HL-60 (cell line): ENCODE results near the gene TIMM29.

Experiments
- GABPA ChIP-seq: IDR thresholded peaks from 2 replicates; pipeline ENCODE4 v1.6.1; 2012; ENCODE audit warnings: low read depth
- POLR2AphosphoS5 ChIP-seq: IDR thresholded peaks from 2 replicates; pipeline ENCODE4 v1.6.1; 2012; ENCODE audit warnings: low read depth
- TF ChIP-seq, protein P1 (sequence below): IDR thresholded peaks from one replicate; pipeline ENCODE4 v1.5.1; 2011; ENCODE audit warnings: low read length, control low read depth, inconsistent platforms; ENCODE audit not compliant: insufficient read depth
- TF ChIP-seq, protein P2 (sequence below): IDR thresholded peaks from 2 replicates; pipeline ENCODE4 v1.6.1; 2012; ENCODE audit warnings: low read depth; ENCODE audit not compliant: insufficient replicate concordance

DNA sequence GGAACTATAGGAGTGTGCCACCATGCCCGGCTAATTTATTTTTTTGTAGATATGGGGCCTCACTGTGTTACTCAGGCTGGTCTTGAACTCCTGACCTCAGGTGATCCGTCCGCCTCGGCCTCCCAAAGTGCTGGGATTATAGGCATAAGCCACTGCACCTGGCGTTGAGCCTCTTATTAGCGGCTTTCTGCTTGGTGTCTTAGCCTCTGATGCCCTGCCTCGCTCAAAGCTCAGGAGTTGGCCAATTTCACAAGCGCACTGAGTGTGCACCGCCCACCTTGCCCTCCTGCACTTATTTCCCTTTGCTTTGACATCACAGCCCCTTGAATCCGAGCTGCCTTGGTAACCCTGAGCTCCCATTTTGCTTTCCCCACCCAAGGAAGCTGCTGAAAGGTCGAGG is 10.3 kb upstream of the TIMM29 start:
- TF ChIP-seq, protein P1, sequence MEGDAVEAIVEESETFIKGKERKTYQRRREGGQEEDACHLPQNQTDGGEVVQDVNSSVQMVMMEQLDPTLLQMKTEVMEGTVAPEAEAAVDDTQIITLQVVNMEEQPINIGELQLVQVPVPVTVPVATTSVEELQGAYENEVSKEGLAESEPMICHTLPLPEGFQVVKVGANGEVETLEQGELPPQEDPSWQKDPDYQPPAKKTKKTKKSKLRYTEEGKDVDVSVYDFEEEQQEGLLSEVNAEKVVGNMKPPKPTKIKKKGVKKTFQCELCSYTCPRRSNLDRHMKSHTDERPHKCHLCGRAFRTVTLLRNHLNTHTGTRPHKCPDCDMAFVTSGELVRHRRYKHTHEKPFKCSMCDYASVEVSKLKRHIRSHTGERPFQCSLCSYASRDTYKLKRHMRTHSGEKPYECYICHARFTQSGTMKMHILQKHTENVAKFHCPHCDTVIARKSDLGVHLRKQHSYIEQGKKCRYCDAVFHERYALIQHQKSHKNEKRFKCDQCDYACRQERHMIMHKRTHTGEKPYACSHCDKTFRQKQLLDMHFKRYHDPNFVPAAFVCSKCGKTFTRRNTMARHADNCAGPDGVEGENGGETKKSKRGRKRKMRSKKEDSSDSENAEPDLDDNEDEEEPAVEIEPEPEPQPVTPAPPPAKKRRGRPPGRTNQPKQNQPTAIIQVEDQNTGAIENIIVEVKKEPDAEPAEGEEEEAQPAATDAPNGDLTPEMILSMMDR = no peak
- TF ChIP-seq POLR2AphosphoS5 = no peak
- TF ChIP-seq, protein P2, sequence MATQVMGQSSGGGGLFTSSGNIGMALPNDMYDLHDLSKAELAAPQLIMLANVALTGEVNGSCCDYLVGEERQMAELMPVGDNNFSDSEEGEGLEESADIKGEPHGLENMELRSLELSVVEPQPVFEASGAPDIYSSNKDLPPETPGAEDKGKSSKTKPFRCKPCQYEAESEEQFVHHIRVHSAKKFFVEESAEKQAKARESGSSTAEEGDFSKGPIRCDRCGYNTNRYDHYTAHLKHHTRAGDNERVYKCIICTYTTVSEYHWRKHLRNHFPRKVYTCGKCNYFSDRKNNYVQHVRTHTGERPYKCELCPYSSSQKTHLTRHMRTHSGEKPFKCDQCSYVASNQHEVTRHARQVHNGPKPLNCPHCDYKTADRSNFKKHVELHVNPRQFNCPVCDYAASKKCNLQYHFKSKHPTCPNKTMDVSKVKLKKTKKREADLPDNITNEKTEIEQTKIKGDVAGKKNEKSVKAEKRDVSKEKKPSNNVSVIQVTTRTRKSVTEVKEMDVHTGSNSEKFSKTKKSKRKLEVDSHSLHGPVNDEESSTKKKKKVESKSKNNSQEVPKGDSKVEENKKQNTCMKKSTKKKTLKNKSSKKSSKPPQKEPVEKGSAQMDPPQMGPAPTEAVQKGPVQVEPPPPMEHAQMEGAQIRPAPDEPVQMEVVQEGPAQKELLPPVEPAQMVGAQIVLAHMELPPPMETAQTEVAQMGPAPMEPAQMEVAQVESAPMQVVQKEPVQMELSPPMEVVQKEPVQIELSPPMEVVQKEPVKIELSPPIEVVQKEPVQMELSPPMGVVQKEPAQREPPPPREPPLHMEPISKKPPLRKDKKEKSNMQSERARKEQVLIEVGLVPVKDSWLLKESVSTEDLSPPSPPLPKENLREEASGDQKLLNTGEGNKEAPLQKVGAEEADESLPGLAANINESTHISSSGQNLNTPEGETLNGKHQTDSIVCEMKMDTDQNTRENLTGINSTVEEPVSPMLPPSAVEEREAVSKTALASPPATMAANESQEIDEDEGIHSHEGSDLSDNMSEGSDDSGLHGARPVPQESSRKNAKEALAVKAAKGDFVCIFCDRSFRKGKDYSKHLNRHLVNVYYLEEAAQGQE = no peak
- TF ChIP-seq GABPA = no peak
